Stimulated activated naive CD8-positive, alpha-beta T cell treated with anti-CD3 and anti-CD28 coated beads, Interleukin-15, Interleukin-2, amounts not matched to agents 100 ng/mL and 50 ng/mL, for 24 hours (primary cell): Measurements from ENCODE around the gene SLC35E1.

Experiments used
- H3K27ac Mint-ChIP-seq: one replicate; pipeline ENCODE4 v1.8.0; 2021; ENCODE audit warnings: mild to moderate bottlenecking, mixed read lengths
- H3K27me3 Mint-ChIP-seq: one replicate; pipeline ENCODE4 v1.8.0; 2021; ENCODE audit warnings: mixed read lengths
- H3K36me3 Mint-ChIP-seq: one replicate; pipeline ENCODE4 v1.8.0; 2021; ENCODE audit warnings: low read depth, mixed read lengths
- H3K4me1 Mint-ChIP-seq: one replicate; pipeline ENCODE4 v1.8.0; 2021; ENCODE audit warnings: low read depth, mixed read lengths
- H3K4me3 Mint-ChIP-seq: one replicate; pipeline ENCODE4 v1.8.0; 2021; ENCODE audit warnings: mild to moderate bottlenecking, mixed read lengths
- H3K9me3 Mint-ChIP-seq: one replicate; pipeline ENCODE4 v1.8.0; 2021; ENCODE audit warnings: mixed read lengths

The SLC35E1 gene

DNA sequence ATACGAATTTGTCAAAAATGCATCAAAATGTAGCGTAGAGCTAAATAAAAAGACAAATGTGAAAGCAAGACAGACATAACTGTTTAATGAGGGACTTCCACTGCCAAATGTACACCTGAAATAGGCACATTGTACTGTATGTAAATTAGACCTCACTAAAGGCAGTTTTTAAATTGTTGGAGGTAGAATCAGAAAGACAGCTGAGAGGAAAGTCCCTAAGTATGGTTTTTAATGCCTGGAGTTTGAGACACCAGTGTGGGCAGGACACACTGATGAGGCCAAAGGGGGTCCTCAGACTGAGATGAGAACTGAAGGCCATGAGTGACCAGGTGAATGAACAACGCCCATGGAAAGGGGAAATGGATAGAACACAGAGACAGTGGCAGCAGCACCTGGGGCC, 32.9 kb upstream of the SLC35E1 start:
- Mint-ChIP-seq H3K4me3 (no peak overlapping the region), H3K27ac (no peak overlapping the region), H3K36me3 (no peaks in the 10 kb centered on the region), H3K9me3 (no peaks in the 10 kb centered on the region), H3K27me3 (no peaks in the 10 kb centered on the region), H3K4me1 (peaks cover 36% of the 10 kb centered on the region)

DNA sequence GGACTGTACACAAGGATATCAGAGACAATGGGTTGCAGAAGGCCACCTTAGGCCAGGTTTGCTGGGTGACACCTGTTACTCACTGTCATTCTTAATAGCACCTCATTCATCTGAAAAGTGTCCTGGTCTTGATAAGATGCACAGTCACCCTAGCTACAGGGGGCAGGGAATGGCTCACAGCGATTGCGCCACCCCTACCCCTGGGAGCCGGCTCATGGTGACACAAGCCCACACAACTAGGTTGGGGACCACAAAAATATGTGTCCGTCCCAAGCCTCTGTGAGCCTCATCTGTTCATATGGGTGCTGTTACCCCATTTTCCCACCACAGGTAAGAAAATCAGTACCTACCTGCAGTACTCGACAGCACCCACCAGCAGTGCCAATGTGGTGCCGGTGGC, 32.4 kb upstream of the SLC35E1 start:
- Mint-ChIP-seq H3K4me3 (no peak overlapping the region), H3K36me3 (no peaks in the 10 kb centered on the region), H3K4me1 (peaks cover 33% of the 10 kb centered on the region), H3K9me3 (no peaks in the 10 kb centered on the region), H3K27me3 (no peaks in the 10 kb centered on the region), H3K27ac (no peak overlapping the region)

- Mint-ChIP-seq H3K9me3 (no peaks in the 10 kb centered on the region), H3K36me3 (no peaks in the 10 kb centered on the region), H3K4me3 (no peak overlapping the region), H3K4me1 (peaks cover 30% of the 10 kb centered on the region), H3K27ac (no peak overlapping the region), H3K27me3 (no peaks in the 10 kb centered on the region)
These were observed 30.9 kb upstream of the SLC35E1 start for GRCh38 chr19:16603090-16603489.

GRCh38 chr19:16601378-16602052, 29.3 kb upstream of the SLC35E1 start:
- Mint-ChIP-seq H3K27ac (no peak overlapping the region), H3K4me3 (no peak overlapping the region), H3K36me3 (no peaks in the 10 kb centered on the region), H3K9me3 (no peaks in the 10 kb centered on the region), H3K4me1 (peaks cover 37% of the 10 kb centered on the region), H3K27me3 (no peaks in the 10 kb centered on the region)

DNA sequence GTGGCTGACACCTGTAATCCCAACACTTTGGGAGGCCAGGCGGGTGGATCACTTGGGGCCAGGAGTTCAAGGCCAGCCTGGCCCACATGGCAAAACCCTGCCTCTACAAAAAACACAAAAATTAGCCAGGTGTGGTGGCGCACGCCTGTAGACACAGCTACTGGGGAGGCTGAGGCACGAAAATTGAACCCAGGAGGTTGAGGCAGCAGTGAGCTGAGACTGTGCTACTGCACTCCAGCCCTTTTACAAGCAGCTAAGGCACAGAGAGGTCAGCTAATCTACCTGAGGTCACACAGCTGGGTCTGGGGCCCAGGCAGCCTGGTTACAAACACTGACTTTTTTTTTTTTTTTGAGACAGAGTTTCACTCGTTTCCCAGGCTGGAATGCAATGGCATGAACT, 28.6 kb upstream of the SLC35E1 start:
- Mint-ChIP-seq H3K27ac (no peak overlapping the region), H3K36me3 (no peaks in the 10 kb centered on the region), H3K4me3 (no peak overlapping the region), H3K27me3 (no peaks in the 10 kb centered on the region), H3K4me1 (peaks cover 42% of the 10 kb centered on the region), H3K9me3 (no peaks in the 10 kb centered on the region)

GRCh38 chr19:16599655-16600346, 27.6 kb upstream of the SLC35E1 start:
- no peak overlapping the region for H3K4me3 Mint-ChIP-seq
- no peak overlapping the region for H3K27ac Mint-ChIP-seq
- no peaks in the 10 kb centered on the region for H3K27me3 Mint-ChIP-seq
- H3K4me1 Mint-ChIP-seq: peaks cover 42% of the 10 kb centered on the region
- no peaks in the 10 kb centered on the region for H3K36me3 Mint-ChIP-seq
- H3K9me3 Mint-ChIP-seq: no peaks in the 10 kb centered on the region

DNA sequence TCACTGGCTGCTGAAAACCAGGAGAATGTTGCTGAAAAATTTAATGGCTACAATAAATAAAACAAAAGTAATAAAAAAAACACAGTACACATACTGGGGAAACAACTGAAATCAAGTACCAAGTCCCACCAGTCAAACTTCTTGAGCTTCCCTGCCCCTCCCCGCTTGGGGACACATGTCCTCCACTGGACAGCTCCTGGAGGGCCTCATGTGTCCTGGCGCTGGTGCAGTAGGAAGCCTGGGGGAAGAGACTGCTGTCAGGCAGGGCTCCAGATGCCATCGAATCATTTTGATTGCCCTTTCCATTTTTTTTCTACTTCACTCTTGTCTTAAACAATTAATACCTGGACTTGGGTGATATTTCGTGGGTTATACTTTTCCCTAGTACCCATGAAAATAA, 26.6 kb upstream of the SLC35E1 start:
- Mint-ChIP-seq H3K27ac (no peak overlapping the region), H3K36me3 (no peaks in the 10 kb centered on the region), H3K9me3 (no peaks in the 10 kb centered on the region), H3K4me3 (no peak overlapping the region), H3K4me1 (peaks cover 50% of the 10 kb centered on the region), H3K27me3 (no peaks in the 10 kb centered on the region)

GRCh38 chr19:16596399-16596798, 24.2 kb upstream of the SLC35E1 start:
- Mint-ChIP-seq H3K4me1 (peaks cover 72% of the 10 kb centered on the region), H3K36me3 (peaks cover 5% of the 10 kb centered on the region), H3K27ac (no peak overlapping the region), H3K27me3 (no peaks in the 10 kb centered on the region), H3K4me3 (no peak overlapping the region), H3K9me3 (no peaks in the 10 kb centered on the region)

DNA sequence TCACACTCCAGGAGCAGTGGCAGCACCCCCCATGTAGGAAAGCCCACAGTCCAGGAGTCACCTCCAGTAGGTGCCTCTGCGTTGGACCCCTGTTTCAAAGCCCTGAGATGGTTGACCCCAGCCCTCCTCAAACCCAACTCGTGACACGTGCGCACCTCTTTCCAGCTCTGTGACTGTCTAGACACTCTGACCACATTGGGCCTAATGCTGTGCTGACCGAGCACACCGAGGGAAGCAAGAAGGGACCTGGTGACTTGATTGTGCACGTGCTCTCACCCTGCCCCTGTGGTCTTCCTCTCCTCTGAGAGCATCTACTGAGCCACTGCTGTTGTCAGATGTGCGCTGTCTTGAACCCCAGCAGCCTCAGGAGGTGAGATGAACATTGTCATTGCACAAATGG, 22.9 kb upstream of the SLC35E1 start:
- H3K4me3 Mint-ChIP-seq: peak overlapping the region; percentile 75
- no peaks in the 10 kb centered on the region for H3K27me3 Mint-ChIP-seq
- peak overlapping the region; percentile 89 for H3K27ac Mint-ChIP-seq
- H3K9me3 Mint-ChIP-seq: no peaks in the 10 kb centered on the region
- H3K4me1 Mint-ChIP-seq: peaks cover 74% of the 10 kb centered on the region
- H3K36me3 Mint-ChIP-seq: peaks cover 5% of the 10 kb centered on the region

GRCh38 chr19:16594681-16595091, 22.5 kb upstream of the SLC35E1 start:
- Mint-ChIP-seq H3K27me3 (no peaks in the 10 kb centered on the region), H3K4me3 (peak overlapping the region; percentile 75), H3K9me3 (no peaks in the 10 kb centered on the region), H3K36me3 (peaks cover 5% of the 10 kb centered on the region), H3K4me1 (peaks cover 79% of the 10 kb centered on the region), H3K27ac (peak overlapping the region; percentile 89)

DNA sequence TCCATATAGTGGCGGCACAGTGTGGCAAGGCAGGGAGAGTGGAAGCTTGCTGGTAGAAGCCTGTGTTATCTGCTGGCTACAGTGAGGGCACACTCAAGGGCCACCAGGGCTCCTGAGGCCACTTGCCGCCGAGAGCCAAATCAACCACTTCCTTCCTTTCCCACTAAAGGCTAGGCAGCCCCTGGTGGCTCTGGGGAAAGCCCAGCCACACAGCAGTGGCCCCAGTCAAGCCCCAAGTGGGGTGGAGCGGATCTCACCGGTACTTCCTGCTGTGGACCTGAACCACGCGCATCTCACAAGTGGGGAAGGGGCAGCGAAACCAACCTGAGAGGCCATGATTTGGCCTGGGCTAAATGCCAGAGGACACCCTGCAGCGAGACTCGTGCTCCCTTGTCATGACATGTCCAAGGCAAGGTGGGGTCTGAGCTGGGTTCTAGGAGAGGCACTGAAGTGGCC, 21.9 kb upstream of the SLC35E1 start:
- Mint-ChIP-seq H3K4me1 (peaks cover 82% of the 10 kb centered on the region), H3K27me3 (no peaks in the 10 kb centered on the region), H3K4me3 (peak overlapping the region; percentile 75), H3K27ac (peak overlapping the region; percentile 89), H3K9me3 (no peaks in the 10 kb centered on the region), H3K36me3 (peaks cover 5% of the 10 kb centered on the region)

- Mint-ChIP-seq H3K9me3 (no peaks in the 10 kb centered on the region), H3K36me3 (peaks cover 5% of the 10 kb centered on the region), H3K27me3 (no peaks in the 10 kb centered on the region), H3K4me3 (no peak overlapping the region), H3K4me1 (peaks cover 84% of the 10 kb centered on the region), H3K27ac (peak overlapping the region; percentile 70)
These were observed 21.0 kb upstream of the SLC35E1 start for GRCh38 chr19:16593181-16593580.

GRCh38 chr19:16591803-16592556, 19.8 kb upstream of the SLC35E1 start:
- Mint-ChIP-seq H3K36me3 (peaks cover 5% of the 10 kb centered on the region), H3K4me3 (no peak overlapping the region), H3K4me1 (peaks cover 89% of the 10 kb centered on the region), H3K27ac (no peak overlapping the region), H3K9me3 (no peaks in the 10 kb centered on the region), H3K27me3 (no peaks in the 10 kb centered on the region)

GRCh38 chr19:16590876-16591802, 18.9 kb upstream of the SLC35E1 start:
- H3K27ac Mint-ChIP-seq: no peak overlapping the region
- peaks cover 90% of the 10 kb centered on the region for H3K4me1 Mint-ChIP-seq
- H3K27me3 Mint-ChIP-seq: no peaks in the 10 kb centered on the region
- H3K4me3 Mint-ChIP-seq: no peak overlapping the region
- H3K9me3 Mint-ChIP-seq: no peaks in the 10 kb centered on the region
- peaks cover 5% of the 10 kb centered on the region for H3K36me3 Mint-ChIP-seq
